HG03520 (cell line): ENCODE data around the gene FGF1.

Source experiments
- ATAC-seq: cut with Tn5 transposase; IDR thresholded peaks from one replicate; pipeline ENCODE4 v1.9.1; 2021; ENCODE audit warnings: mild to moderate bottlenecking, moderate library complexity; ENCODE audit not compliant: unreplicated experiment

FGF1 gene

GRCh38 chr5:142644640-142645361, 41.1 kb downstream of the FGF1 start:
- ATAC-seq: no peak

GRCh38 chr5:142644127-142644526, 41.8 kb downstream of the FGF1 start:
- no peak for ATAC-seq

DNA sequence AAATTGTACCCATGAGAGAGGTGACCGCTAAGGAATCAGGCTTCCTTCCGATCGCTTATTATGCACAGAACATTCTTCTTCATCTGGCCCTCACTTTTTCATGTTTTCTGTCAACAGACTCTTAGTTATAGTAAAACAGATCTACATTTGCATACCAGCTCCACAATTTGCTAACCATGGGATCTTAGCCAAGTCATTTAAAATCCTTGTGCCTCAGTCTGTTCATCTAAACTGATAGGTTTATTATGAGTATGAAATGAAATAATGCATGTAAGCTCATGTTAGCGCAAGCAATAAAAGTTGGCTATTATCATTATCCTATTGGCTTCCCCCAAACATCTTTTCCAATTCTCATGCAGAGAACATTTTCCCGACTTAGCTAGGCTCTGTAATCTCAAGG, 42.3 kb downstream of the FGF1 start:
- ATAC-seq: no peak

GRCh38 chr5:142642427-142642826, 43.5 kb downstream of the FGF1 start:
- no peak for ATAC-seq

DNA sequence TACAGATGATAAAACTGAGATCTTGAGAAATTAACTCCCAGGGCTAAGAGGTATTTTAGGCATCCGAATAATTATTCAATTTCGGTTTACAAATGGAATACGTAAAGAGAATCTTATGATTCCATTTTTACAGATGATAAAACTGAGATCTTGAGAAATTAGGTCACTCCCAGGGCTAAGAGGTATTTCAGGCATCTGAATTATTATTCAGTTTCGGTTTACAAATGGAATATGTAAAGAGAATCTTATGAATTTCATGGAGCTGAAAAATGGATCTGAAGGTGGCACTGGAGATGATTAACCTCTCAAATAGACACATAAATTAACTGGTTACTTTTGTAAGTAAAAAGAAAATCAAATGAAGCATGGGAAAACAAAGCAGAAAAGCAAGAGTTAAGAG, 44.2 kb downstream of the FGF1 start:
- ATAC-seq: no peak

DNA sequence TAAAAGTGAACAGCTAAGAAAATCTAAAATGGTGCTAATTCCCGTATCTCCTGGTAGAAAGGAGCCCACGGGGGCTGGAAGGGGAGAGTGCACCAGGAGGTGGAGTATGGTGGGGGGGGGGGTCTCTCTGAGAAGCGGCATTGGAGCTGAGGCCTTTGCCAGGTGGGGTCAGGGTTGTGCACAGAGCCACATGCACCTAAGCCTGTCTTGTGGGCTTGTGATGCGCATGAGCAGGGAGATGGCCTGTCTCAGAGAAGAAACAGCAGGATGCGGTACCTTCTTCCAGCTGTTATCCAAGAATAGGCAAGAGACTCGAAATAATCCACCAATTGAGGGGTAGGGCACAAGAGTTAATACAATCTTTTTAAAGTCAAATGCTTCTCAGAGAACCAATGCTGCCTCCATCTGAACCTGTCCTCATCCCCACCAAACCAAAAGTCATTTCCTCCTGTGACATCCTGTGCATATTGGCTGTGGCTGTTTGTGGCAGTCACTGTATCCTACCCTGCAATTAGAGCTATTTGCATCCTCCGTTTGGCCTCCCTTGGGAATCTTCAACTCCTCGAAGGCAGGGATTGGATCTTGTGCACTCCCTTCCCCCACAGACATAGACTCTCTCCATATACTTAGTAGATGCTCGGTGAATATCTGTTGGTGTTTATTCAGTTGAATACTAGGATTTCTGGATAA, 45.4 kb downstream of the FGF1 start:
- ATAC-seq: no peak

GRCh38 chr5:142639455-142639854, 46.4 kb downstream of the FGF1 start:
- ATAC-seq: no peak

DNA sequence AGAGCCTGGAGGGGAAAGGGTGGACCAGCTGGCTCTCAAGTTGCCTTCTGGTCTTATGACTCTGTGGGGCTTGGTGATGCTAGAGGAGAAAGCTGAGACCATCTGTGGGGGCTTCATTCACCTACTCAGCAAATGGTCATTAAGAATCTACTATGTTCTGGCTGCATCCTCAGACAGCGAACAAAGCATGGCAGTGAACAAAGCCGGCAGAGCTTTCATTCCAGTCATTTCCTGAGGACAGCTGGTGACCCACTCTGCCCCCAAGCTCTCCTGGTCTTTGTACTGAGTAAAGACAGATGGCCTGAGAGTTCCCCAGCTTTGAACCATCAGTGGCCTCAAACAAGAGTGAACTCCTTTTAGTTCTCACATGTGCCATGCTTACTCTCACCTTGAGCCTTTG, 48.0 kb downstream of the FGF1 start:
- no peak for ATAC-seq

DNA sequence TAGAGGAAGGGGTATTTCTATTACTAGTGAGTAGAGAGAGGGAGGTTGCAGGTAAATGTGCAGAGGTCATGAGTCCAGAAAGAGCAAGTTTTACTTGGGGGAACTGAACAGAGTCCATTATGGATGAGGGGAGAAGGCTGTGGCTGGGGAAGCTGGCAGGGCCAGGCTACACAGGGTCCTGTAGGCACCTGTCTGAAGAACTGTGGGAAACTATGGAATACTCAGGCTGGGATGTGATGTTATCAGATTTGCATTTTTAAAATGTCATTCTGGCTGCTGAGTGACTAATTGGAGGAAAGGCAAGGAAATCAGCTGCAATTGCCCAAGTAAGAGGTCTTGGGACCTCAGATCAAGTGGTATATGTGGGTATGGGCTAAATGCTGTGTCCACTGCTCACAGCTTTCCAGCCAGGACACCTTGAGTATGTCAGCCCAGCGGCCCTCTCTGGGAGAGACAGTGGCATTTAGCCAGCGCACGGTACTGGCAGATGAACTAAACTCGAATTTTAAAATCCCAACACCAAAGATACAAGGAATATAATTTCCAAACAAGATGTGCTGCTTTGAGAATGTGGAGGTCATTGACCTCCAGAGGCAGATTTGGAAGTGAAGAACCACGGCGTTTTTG, 49.1 kb downstream of the FGF1 start:
- ATAC-seq: no peak

DNA sequence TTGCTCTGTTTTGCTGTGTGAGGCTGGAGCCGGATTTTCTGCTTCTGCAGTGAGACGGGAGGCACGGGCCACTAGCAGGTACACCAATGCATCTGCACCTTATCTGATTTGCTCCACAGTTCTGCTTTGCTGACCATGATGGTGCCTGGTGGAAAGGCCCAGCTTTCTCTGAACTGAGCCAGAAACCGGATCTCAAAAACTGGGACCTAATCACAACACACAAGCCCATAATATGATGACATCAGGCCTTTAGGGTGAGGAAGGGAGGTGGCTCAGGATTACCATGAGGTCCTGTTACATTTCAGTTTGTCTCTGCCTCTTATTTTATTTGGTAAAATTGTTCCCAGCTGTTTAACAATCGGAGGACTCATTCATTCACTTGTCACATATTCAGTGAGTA, 49.8 kb downstream of the FGF1 start:
- ATAC-seq: no peak

DNA sequence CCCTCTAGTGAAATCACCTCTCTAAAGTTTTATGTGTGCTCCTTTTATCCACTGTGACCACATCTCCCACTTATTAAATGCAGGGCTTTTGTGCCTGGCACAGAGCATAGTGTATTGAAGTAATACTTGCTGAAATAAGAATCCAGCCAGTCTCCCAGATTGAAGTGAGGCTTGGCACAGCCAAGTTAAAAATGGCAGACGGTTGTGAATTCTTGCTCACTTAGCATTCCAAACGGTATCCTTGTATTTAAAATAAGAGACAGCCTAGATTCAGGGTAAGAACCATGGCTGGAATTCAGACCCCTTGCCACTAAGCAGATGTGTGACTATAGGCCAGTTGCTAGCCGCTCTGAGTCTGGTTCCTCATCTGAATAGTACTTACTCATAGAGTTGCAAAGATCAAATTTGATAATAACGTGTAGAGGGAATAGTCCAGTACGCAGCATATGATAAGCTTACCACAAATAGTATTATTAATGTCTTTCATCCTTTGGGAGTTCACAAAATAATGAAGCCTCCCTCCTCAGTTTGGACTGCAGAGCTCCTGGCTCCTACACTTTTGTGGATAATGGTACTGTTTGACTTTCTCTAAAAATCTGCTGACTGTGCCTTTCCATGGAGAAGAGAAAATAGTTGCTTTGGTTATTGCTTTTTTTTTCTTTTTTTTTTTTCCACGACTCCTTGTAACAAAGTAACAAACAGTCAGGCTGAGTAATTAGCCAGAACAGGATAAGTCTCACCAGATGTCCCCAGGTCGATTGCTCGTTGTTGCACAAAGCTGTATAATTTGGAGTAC, 51.5 kb downstream of the FGF1 start:
- ATAC-seq: no peak

- no peak for ATAC-seq
These were observed 54.9 kb downstream of the FGF1 start for GRCh38 chr5:142630927-142631539.

DNA sequence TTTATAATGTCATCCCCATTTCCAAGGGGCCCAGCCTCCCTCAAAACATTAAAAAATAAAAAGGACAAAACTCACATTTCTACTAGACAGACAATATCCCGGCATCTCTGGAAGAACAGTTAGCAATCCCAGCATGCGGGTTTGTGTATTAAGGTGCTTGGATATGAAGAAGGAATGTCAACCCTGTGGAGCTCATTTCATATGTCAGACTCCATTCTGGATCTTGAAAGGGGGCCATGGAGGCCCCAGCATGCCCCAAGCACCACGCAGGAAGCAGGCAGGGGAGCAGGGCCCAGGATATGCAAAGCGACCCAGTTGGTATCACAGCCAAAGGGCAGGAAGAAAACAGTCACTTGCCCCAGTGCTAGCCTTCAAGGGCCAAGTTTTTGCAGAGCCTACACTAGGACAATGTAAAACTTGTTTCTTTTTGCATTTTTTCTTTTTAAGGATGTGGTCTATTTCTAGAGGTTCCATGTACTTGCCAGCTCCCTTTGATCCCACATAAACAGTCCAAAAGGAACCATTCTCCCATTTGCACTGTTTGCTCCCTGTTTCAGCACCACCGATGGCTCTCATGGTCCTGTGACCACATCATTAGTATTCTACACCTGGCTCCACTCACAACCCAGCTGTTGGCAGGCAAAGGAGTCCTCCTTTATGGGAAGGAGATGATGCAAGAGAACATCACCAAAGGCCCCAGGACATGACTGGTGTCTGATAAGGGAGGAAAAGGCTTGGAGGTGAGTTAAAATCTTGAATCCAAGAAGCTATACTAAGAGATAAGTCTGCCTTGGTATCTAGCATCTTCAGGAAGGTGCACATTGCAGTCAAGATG, 58.3 kb downstream of the FGF1 start:
- ATAC-seq: no peak

DNA sequence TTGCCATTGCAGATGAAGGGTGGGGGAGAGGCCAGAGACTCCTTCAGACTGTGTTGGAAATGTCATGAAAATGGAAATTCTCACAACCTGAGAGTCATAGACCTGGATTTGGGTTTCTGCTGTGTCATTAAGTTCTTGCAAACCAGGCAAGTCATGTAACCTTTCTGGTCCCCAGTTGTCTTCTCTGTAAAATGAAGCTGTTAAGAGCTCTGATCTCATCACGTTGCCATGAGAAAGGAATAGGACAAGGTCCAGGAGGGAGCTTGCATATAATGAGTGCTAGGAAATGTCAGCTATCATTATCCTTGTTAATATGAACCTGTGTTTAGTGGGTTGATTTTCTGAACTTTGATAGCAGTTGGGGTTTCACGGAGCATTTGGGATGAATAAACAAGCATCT, 59.1 kb downstream of the FGF1 start:
- ATAC-seq: no peak

GRCh38 chr5:142626099-142626498, 59.8 kb downstream of the FGF1 start:
- ATAC-seq: no peak

DNA sequence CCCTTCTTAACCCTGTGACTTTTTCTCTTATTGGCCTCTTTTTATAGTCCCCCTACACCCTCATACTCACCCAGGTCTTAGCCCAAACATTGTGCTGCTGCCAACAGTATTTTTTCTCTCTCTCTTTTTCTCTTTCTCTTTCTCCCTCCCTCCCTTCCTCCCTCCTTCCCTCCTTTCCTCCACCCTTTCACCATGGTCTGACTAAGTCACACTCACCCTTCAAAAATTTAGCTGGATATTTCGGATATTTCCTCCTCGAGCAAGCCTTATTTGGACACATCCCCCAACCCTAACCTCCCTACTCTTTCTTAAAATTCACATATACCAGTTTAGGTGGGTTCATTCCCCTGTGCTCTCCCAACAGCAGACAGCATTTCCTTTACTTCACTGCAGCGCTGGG, 64.7 kb downstream of the FGF1 start:
- no peak for ATAC-seq

GRCh38 chr5:142619815-142620214, 66.1 kb downstream of the FGF1 start:
- no peak for ATAC-seq

DNA sequence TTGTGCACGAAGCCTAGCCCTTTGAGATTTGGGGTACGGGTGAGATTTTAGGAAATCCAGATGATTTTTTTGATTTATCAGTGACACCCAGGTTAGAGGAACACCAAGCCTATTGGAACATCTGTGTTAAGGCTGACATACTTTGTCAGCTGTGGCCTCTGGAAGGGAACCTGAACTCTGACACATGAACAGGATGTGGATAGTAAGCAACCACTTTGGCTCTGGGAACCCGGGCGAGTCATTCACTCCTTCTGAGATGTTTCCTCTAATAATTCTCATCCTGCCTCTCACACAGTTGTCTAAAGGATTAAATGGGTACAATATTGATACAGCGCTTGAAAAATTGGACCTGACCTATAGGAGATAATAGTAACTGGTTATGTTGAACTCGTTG, 67.8 kb downstream of the FGF1 start:
- ATAC-seq: no peak

DNA sequence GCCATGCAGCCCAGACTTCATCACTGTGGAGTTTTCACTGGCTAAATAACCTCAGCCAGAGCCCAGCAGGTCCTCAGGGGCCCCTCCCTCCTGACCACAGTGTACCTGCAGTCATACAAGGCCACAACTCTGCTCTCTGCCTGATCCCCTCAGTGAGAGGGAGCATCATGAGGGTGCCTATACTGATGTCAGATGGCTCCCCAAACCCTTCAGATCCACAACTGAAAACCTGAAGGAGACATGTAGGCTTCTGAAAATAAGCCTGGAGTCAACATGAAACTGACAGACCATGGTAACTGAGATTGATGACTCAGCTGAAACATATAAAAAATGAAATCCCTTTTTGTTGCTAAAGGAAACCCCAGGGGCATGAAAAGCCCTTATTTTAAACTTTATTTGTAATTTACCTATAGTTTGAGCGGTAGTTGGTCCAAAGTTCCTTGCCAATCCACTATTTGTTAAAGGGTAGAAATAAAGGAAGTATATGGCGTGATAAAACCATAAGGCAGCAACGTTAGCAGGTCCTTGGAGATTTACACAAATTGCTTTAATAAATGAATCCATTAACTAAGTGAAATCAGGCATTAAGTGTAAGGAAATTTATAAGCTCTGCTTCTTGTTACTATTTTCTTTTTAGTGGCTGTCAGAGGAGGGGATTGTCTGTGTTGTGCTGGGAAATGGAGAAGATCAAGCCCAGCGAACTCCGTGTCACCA, 68.3 kb downstream of the FGF1 start:
- ATAC-seq: no peak

GRCh38 chr5:142615948-142616347, 69.9 kb downstream of the FGF1 start:
- ATAC-seq: no peak
